ENCODE results near the gene TNFAIP8L1.

GRCh38 chr19:4589579-4590410 is 49.5 kb upstream of the TNFAIP8L1 start:
- TF ChIP-seq CTCF (conservative IDR thresholded peaks at IDR 0.05 in 1 of 2, IDR thresholded peaks at IDR 0.05 in 1 of 2; ENCODE audit: extremely low read depth in 1 of 2, insufficient read depth in 1 of 2, low read depth in 1 of 2, low read length in 2 of 2) = peak in 1 of 2 donors; percentile 26
- no peak for TF ChIP-seq EZH2 (IDR thresholded peaks at IDR 0.05; ENCODE audit: borderline replicate concordance, low read length)
